Measurements from ENCODE around the gene ZBTB7C. TPM values are rescaled to one million over a fixed set of nuclear protein-coding genes. Genes with fewer than 3 reads are reported as not detected.

Gene ZBTB7C
- total RNA-seq, 1 experiment from 2014 or later, result 0.17 TPM

DNA sequence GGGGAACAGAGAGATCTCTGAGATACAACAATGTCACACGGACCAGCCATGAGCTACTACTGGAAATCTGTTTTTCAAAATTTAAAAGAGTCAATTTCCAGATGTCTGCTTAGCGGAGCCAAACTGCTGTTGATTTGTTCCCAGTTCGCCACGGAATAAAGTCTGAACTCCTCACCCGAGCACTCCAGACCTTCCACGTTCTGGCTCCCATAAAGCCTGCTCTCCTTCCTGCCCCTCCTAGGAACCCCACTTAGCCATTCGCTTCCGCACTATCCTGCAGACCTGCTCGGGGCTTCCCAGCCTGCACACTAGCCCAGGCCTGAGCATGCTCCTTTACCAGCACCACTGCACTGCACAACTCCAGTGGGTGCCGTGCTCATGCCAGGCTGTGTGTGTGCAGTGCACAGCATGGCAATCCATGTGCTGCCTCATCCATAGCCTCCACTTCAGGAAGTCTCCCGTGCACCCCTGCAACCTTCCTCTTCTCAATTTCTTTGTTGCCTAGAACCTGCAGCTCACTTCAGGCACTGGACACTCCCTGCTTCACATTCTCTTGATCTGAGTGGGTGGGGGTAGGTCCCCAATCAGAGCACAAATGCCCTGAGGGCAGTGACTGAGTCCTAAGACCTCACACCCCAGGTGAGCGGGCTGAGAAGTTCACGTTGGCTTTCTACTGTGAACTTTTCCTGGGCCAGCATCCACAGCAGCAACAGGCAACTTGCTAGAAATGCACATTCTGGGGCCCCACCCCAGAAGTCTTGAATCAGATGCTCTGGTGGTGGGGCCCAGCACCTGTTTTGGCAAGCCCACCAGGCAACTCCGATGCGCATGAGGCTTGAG, 53.7 kb downstream of the ZBTB7C start:
- DNase-seq (ENCODE audit: low read depth), result no peak

GRCh38 chr18:48354746-48355260, 54.4 kb downstream of the ZBTB7C start:
- DNase-seq (ENCODE audit: low read depth), result no peak

DNA sequence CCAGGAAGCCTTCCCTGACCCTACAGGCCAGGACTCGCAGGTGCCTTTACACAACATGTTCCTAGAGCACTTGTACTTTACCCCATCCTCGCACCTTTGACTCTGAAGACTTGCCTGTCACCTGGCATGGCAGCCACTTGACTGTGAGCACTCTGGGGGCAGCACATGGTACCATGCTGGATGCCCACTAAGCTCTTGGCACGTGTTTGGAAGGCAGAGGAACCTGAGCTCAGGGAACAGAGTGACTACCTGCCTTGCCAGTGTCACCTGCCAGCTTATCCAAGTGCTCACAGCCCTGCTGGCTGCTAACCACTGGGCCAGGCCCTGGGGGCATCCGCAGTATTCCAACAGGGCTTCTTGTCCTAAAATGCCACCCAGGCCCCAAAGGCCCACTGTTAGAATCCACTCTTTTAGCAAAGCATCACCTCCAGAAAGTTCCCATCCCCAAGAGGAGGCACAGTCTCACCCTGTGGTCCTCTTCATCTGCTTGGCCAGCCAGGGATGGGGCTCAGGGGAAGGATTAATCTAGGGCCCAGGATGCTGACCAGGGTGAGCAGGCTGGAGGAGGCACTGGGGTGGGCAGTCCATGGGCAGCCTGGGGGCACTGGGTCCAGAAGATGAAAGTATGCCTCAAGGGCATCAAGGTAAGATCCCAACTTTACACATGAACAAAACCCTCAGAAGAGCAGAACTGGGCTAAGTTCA, 57.0 kb downstream of the ZBTB7C start:
- no peak for DNase-seq (ENCODE audit: low read depth)

DNA sequence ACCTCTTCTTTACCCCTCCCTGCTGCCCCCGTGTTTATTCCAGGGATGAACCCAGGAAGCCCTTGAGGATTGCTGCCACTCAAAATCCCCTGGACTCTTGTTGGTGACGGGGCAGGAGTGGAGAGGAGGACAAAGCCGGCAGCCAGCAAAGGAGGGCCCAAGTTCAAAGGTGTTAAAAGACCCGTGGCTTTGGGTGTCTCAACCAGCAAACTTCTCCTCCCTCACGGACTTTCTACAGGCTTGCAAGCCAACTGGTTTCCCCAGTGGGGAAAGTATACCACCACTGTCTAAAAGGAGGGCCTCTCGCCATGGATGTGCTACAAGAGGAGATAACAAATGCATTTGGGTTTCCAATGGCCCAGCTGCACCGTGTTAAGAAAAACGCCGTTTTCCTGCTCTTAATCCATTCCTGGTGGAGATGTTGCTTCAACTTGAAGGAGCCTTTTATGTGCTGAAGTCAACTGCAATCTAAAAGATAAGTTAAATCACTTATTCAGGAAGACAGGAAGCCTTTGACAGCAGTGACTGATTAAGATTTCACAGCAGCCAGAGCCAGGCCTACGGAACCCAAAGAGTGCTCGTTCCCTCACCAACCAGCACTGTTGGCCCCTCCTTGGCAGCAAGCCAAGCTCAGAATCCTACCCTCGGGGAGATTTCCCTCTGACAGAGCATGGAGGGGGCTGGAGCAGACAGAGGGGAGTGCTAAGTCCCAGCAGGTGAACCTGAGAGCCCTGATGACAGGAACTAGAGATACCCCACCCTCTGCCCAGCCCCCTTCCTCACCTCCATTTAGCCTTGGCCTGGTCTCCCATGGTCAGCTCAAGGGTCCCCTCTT, 57.8 kb downstream of the ZBTB7C start:
- no peak for DNase-seq (ENCODE audit: low read depth)

DNA sequence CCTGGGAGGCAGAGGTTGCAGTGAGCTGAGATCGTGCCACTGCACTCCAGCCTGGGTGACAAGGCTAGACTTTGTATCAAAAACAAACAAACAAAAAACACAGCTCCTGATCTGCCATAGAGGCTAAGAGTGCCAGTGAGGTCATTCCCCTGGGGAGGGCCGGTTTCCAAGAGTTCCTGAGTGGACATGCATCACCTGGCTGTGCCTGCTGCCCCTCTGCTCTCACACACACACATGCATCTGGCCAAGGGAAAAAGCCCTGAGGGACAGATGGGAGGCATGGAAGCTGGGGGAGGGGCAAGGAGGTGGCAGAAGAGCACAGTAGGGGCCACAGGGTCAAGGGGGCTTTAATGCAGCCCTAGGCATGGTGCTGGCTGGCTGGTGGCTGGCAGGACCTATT, 60.4 kb downstream of the ZBTB7C start:
- DNase-seq (ENCODE audit: low read depth), result no peak

GRCh38 chr18:48347756-48348326, 61.3 kb downstream of the ZBTB7C start:
- DNase-seq (ENCODE audit: low read depth), result no peak

GRCh38 chr18:48345596-48345995, 63.6 kb downstream of the ZBTB7C start:
- peak; percentile 5 for DNase-seq (ENCODE audit: low read depth)

DNA sequence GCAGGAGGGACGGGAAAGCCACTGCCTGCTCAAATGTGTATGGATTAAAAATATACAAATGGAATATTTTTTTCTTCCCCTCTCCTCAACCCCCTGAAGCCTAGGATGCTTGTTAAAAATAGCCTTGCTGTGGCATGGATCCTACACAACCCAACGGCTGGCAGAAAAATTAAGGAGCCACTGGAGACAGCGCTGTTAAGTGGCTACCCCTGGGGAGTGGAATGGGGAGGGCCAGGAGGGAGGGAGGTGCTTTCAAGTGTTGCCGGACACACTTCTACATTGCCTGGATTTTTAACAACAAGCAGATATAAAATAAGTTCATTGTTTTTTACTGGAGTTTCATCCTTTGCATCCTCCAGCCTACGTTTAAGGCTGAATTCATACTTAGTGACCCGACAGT, 66.6 kb downstream of the ZBTB7C start:
- no peak for DNase-seq (ENCODE audit: low read depth)

GRCh38 chr18:48342125-48342524, 67.1 kb downstream of the ZBTB7C start:
- no peak for DNase-seq (ENCODE audit: low read depth)

DNA sequence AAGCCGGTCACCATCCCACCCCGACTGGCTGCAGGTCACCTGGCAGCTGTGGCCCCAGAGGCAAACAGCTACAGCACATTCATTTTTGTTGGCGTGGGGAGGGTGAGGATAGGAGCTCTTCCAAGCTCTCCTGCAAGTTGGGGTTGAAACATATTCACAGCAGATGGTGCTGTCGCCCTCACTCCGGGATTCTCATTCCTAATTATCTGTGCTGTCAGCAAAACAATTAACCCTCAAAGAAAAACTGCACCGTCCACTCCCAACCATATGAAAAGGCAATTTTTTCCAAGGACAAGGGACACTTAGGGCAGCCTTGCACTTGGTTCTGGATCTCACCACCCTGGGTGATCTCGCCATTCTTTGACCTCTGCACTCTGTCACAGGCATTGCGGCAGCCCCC, 68.6 kb downstream of the ZBTB7C start:
- no peak for DNase-seq (ENCODE audit: low read depth)

DNA sequence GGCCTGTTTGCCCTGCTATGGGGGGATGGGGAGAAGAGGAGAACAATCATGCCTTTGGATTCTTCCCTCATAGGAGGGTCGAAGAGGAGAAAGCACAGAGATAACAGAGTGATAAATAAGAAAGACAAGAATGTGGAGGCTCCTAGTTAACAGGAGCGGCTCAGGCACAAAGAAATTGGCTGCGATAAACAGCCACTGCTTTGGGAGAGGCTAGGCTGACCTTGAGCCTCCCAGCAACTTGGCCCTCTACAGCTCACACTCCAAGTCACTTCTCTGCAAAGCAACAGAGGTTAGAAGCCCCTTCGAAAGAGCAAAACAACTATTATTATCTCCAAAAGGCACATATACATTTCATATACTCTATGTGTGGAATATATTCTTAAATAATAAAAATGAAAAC, 69.5 kb downstream of the ZBTB7C start:
- DNase-seq (ENCODE audit: low read depth), result no peak

DNA sequence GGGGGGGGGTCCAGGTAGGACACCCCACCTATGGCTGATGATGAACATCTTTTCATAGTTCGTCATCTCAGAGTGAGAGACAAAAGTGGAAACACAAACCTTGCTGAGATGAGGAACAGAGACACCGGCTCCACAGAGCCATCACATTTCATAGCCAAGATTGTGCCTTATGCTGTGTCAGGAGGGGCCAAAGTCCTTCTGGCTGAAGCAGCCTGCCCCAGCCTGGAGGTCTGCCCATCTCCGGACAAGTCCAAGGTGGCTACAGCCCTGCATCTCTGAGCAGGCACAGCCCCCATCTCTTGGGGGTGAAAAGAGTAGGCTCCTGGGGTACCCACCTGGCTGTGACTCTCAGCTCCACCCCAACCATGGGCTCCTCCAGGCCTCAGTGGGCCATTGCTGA, 70.3 kb downstream of the ZBTB7C start:
- no peak for DNase-seq (ENCODE audit: low read depth)

DNA sequence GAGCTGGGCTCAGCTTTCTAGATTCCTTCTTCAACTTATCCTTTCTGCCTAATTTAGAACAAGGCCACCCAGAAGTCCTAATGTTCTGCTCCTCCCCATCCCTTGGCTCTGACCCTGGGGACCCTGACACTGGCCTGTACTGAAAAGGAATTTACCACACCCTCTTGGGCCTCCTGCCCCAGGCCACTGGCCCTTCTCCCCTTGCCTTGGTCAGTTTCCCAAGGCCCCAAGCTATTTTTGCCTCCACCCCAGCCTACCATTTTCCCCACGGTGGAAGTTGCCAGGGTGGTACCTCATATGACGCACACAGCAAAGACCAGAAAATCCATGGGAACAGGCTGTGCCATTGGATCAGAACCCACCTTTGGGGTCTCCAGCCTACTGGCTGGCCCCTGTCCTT, 72.1 kb downstream of the ZBTB7C start:
- no peak for DNase-seq (ENCODE audit: low read depth)

GRCh38 chr18:48336332-48336731, 72.9 kb downstream of the ZBTB7C start:
- DNase-seq (ENCODE audit: low read depth), result no peak

- no peak for DNase-seq (ENCODE audit: low read depth)
Observed at GRCh38 chr18:48335829-48336228, 73.4 kb downstream of the ZBTB7C start.

DNA sequence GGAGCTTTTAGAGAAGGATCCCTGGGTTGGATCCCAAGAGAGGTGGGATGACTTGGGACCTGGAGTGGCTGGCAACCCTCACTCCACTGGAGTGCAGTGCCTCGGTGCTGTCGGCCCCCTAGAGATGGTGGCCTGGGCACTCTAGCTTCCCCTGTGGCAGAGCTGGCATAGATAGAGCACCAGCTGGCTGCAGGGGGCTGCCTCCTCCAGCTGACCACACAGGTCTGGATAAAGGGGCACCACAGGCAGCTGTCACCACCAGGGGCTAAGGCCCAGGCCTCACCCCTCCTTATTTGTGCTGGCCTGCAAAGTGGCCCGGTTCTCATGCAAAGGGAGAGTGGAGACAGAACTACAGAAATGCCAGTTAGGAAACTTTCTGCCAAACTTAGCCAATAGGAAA, 74.3 kb downstream of the ZBTB7C start:
- DNase-seq (ENCODE audit: low read depth), result no peak

GRCh38 chr18:48333563-48333962, 75.6 kb downstream of the ZBTB7C start:
- no peak for DNase-seq (ENCODE audit: low read depth)

DNA sequence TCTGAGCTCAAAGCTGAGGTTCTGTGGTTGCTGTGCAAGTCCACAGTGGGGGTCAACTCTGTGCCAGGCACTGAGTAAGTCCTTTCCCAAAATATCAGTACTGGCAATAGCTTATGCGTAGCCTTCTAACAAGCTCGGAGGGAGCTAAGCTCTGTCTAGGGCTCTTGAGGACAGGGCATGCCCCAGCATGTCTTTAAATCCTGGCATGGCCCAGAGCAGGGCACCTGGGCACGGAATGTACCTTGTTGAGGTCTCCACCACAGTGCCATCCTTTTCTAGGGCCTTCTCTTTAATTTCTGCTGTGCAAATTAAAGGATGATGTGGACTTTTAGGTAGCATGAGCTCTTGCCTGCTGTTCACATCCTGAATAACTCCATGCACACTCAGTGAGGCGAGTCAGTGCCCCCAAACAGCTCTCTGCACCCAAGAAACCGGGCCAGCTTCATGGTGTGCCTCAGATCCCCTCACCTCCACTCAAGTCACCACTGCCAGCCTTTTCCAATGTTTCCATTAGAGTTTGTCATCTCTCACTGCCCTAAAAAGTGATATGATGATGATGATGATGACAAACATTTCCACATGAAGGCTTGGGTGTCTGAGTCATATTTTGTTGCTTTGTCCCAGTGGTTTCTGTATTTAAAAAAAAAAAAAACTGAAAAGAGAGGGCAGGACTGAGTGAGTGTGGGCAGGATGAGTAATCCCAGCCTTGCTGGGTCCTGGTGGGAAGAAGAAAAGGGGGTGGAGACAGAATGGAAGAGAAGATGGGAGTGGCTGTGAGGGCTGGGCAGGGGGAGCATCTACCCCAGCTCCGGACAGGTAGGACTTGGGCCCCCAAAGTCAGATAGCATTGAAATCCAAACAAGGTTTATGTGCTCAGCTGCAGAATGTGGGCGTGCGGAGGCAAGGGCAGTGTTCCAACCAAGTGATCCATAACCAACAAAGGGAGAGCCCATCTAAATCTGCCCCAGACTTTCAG, 78.9 kb downstream of the ZBTB7C start:
- peak; percentile 91 for DNase-seq (ENCODE audit: low read depth)

DNA sequence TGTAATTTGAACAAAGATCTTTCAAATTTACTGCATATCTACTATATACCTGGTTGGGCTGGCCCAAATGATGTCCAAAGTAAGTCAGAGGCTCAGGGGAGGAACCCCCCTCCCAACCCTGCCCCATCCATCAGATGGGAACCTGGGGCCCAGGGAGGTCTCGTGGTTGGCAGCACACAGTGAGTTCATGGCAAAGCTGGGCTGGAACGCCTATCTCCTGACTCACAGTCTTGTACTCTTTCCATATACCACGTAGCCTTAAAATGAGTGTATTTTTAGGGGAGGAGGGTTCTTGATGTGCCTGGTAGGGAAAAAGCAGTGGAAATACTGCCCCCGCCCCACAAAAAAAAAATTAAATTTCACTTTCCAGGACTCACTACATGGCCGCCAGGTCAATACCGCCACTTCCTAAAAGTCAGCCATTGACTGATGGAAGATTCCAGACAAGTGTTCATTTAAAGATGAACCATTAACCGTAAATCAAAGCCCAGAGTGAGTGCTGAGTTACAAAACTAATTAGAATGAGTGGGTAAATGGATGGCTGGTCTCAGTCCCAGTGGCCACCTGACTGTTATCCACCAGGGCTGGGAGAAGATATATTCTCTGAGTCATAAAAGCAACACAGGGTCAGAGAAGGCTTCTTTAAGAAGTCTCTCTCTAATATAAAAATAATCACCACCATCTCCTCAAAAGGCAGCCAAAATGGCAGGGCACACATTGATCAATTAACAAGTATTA, 80.5 kb downstream of the ZBTB7C start:
- DNase-seq (ENCODE audit: low read depth), result peak; percentile 68

Measured in LHCN-M2 (cell line).